Activated B cell treated with CpG ODN at 0.5 μM for 24 hours (primary cell): ENCODE measurements around the gene HJURP. TPM values are rescaled to one million over a fixed set of nuclear protein-coding genes. Genes with fewer than 3 reads are reported as not detected.

Experiments used
- ATAC-seq: fragments of 200-7000 bp; cut with Tn5 transposase; one replicate; pipeline ENCODE4 v1.10.0; 2021; ENCODE audit warnings: low read depth, mild to moderate bottlenecking, moderate library complexity
- CTCF ChIA-PET: fragments of 350-600 bp; sonication (Branson Sonifier 250); formaldehyde crosslinking; loops from one replicate; lab custom pipeline; 2021; ENCODE audit warnings: antibody characterized with exemption; lab: Charles Lee
- POLR2A ChIA-PET: fragments of 350-600 bp; sonication (Branson Sonifier 250); formaldehyde crosslinking; loops from one replicate; lab custom pipeline; 2021; ENCODE audit warnings: antibody characterized with exemption; lab: Charles Lee
- DNase-seq: peaks from one replicate; pipeline ENCODE4 v3.0.0; 2022
- H3K27ac Mint-ChIP-seq: one replicate; pipeline ENCODE4 v1.8.0; 2020; ENCODE audit warnings: mixed read lengths
- H3K27me3 Mint-ChIP-seq: one replicate; pipeline ENCODE4 v1.8.0; 2021; ENCODE audit warnings: mixed read lengths
- H3K36me3 Mint-ChIP-seq: one replicate; pipeline ENCODE4 v1.8.0; 2021; ENCODE audit warnings: low read depth, mixed read lengths
- H3K4me1 Mint-ChIP-seq: one replicate; pipeline ENCODE4 v1.8.0; 2021; ENCODE audit warnings: mixed read lengths
- H3K4me3 Mint-ChIP-seq: one replicate; pipeline ENCODE4 v1.8.0; 2020; ENCODE audit warnings: mild to moderate bottlenecking, mixed read lengths
- H3K9me3 Mint-ChIP-seq: one replicate; pipeline ENCODE4 v1.8.0; 2020; ENCODE audit warnings: mixed read lengths
- CTCF ChIP-seq: fragments of 200-600 bp; IDR thresholded peaks from one replicate; pipeline ENCODE4 v1.8.0; 2022; ENCODE audit warnings: antibody characterized with exemption, mild to moderate bottlenecking
- intact Hi-C: fragments of 100-400 bp; cut with micrococcal nuclease; formaldehyde crosslinking; loops from one replicate; pipeline ENCODE4 v1.15.1; 2024
- total RNA-seq: library from RNA; stranded (reverse); gene quantifications from 2 replicates; pipeline ENCODE4 v1.2.3, GENCODE V29; 2022

HJURP gene
- total RNA-seq, 1 donor from 2014 or later, result 1.5 TPM

DNA sequence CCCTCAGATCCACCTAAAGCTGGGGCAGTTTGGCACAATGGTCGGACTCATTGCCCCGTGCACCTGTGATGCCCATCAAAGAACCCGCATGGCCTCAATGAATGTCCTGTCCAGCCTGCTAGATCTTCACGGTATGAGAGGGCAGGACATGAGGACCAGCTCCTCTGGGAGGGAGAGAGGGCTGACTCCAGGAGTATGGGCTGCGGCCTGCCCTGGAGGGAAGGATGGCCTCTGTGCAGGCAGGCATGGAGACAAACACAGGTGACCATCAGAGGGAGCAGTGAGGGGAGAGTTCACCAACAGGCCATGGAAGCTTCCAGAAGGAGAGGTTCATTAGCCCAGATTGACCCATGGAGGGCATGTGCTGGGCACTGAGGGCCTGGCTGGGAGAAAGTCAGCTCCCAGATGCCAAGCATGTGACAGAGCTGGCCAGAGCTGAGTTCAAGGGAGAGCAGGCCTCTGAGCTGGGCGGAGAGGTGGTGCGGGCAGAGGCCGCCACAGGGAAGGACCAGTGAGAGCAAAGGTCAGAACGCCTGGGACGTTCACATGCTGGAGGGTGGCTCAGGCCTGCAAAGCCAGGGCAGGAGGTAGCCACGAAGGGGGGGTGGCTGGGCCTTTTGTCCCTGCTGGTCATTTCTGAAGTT is 36.2 kb downstream of the HJURP start:
- DNase-seq, result no peak
- H3K4me3 Mint-ChIP-seq, result no peak overlapping the region
- no peak for ATAC-seq
- TF ChIP-seq CTCF, result no peak
- ChIA-PET POLR2A (no interaction called here), CTCF (no interaction called here)
- H3K36me3 Mint-ChIP-seq, result no peaks in the 10 kb centered on the region
- no peak overlapping the region for H3K27ac Mint-ChIP-seq
- H3K4me1 Mint-ChIP-seq, result no peaks in the 10 kb centered on the region
- no peaks in the 10 kb centered on the region for H3K9me3 Mint-ChIP-seq
- H3K27me3 Mint-ChIP-seq, result peaks cover 20% of the 10 kb centered on the region
- intact Hi-C loops, result no loop called here

GRCh38 chr2:233817361-233817911 is 36.9 kb downstream of the HJURP start:
- POLR2A ChIA-PET, result no interaction called here
- DNase-seq, result no peak
- ATAC-seq, result no peak
- Mint-ChIP-seq H3K27me3 (peaks cover 20% of the 10 kb centered on the region), H3K27ac (no peak overlapping the region), H3K4me3 (no peak overlapping the region), H3K9me3 (no peaks in the 10 kb centered on the region), H3K4me1 (no peaks in the 10 kb centered on the region), H3K36me3 (no peaks in the 10 kb centered on the region)
- intact Hi-C loops, result no loop called here
- CTCF ChIA-PET, result no interaction called here
- no peak for TF ChIP-seq CTCF

- no peak overlapping the region for H3K4me3 Mint-ChIP-seq
- POLR2A ChIA-PET, result no interaction called here
- H3K4me1 Mint-ChIP-seq, result no peaks in the 10 kb centered on the region
- ATAC-seq (no peak), DNase-seq (no peak)
- peaks cover 20% of the 10 kb centered on the region for H3K27me3 Mint-ChIP-seq
- H3K9me3 Mint-ChIP-seq, result no peaks in the 10 kb centered on the region
- CTCF ChIA-PET, result no interaction called here
- TF ChIP-seq CTCF, result no peak
- H3K27ac Mint-ChIP-seq, result no peak overlapping the region
- intact Hi-C loops, result no loop called here
- no peaks in the 10 kb centered on the region for H3K36me3 Mint-ChIP-seq
These were observed 37.6 kb downstream of the HJURP start for GRCh38 chr2:233816771-233817170.

DNA sequence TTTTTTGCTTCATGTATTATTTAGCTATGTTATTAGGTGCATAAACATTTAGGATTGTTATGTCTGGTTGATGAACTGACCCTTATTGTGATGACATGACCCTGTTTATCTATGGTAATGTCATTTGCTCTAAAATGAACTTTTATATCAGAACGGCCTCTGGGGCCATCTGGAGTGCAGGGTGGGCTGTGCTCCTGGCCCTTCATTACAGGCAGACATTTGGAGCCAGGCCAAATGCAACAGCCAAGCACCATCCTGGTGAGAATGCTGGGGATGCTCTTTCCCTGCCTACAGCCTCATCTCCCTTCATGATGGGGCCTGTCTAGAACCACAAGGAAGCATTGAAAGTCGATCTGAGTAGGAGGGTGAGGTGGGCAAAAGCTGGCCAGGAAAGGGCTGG is 38.0 kb downstream of the HJURP start:
- POLR2A ChIA-PET, result no interaction called here
- H3K4me3 Mint-ChIP-seq, result no peak overlapping the region
- H3K27me3 Mint-ChIP-seq, result peaks cover 20% of the 10 kb centered on the region
- intact Hi-C loops, result no loop called here
- no peaks in the 10 kb centered on the region for H3K36me3 Mint-ChIP-seq
- H3K4me1 Mint-ChIP-seq, result no peaks in the 10 kb centered on the region
- no peak overlapping the region for H3K27ac Mint-ChIP-seq
- H3K9me3 Mint-ChIP-seq, result no peaks in the 10 kb centered on the region
- ATAC-seq (no peak), DNase-seq (no peak)
- no peak for TF ChIP-seq CTCF
- CTCF ChIA-PET, result no interaction called here

- H3K9me3 Mint-ChIP-seq, result no peaks in the 10 kb centered on the region
- ChIA-PET POLR2A (no interaction called here), CTCF (no interaction called here)
- TF ChIP-seq CTCF, result no peak
- no peaks in the 10 kb centered on the region for H3K4me1 Mint-ChIP-seq
- H3K27ac Mint-ChIP-seq, result no peak overlapping the region
- no peak overlapping the region for H3K4me3 Mint-ChIP-seq
- ATAC-seq (no peak), DNase-seq (no peak)
- intact Hi-C loops, result no loop called here
- peaks cover 20% of the 10 kb centered on the region for H3K27me3 Mint-ChIP-seq
- no peaks in the 10 kb centered on the region for H3K36me3 Mint-ChIP-seq
These were observed 38.5 kb downstream of the HJURP start for GRCh38 chr2:233815861-233816260.
